GM23338 (cell line): ENCODE data around the gene BFSP2.

Experiments used
- EZH2phosphoT487 ChIP-seq: fragments of 200-600 bp; sonication (generic); IDR thresholded peaks from one replicate; pipeline ENCODE4 v1.8.1; 2018; ENCODE audit warnings: antibody characterized with exemption; ENCODE audit not compliant: unreplicated experiment
- ZNF331 ChIP-seq: fragments of 250-450 bp; sonication (Bioruptor Pico); IDR thresholded peaks from 2 replicates; pipeline ENCODE4 v1.5.0; 2020; ENCODE audit warnings: low read depth, mild to moderate bottlenecking, moderate library complexity
- TF ChIP-seq, protein P1 (sequence below), 2 experiments: fragments of 200-600 bp in 1 of 2; sonication (generic) in 1 of 2; conservative IDR thresholded peaks; 2 replicates each; pipeline versions ENCODE4 v1.5.1 to v1.6.1; 2016 to 2017; ENCODE audit warnings: antibody characterized with exemption in 2 of 2, low read depth in 2 of 2, mild to moderate bottlenecking in 2 of 2, moderate library complexity in 1 of 2

DNA sequence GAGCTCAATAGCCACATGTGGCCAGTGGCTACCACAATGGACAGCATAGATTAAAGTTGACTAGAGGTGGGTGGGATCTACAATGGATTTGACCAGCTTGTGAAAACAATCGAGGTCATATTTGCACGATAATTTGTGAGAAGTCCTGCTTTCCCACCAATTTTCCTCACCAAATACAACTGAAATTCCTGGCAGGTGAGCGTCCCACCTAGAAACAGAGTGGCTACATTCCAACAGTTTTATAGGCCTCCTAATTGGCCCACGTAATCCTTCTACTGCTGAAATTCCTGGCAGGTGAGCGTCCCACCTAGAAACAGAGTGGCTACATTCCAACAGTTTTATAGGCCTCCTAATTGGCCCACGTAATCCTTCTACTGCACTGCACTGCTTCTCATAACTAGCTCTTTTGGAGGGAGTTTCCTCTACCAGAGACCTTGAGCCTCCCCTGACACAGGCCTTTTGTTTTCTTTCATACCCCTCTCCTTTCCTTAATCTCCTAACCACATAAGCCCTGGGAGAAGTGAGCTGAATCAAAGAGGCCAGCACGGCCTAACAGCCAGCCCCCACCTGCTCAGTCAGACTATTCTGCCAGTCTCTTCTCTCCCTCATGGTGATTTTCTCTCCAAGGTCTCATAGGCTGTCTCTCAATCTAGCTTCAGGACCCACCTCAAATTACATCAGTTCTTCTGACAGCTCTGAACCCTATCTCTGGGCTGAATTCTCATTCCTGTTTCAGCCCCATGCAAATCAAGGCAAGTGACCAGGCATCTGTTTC lies 80.2 kb downstream of the BFSP2 start:
- no peak for TF ChIP-seq EZH2phosphoT487
- no peak for TF ChIP-seq ZNF331
- TF ChIP-seq, protein P1, sequence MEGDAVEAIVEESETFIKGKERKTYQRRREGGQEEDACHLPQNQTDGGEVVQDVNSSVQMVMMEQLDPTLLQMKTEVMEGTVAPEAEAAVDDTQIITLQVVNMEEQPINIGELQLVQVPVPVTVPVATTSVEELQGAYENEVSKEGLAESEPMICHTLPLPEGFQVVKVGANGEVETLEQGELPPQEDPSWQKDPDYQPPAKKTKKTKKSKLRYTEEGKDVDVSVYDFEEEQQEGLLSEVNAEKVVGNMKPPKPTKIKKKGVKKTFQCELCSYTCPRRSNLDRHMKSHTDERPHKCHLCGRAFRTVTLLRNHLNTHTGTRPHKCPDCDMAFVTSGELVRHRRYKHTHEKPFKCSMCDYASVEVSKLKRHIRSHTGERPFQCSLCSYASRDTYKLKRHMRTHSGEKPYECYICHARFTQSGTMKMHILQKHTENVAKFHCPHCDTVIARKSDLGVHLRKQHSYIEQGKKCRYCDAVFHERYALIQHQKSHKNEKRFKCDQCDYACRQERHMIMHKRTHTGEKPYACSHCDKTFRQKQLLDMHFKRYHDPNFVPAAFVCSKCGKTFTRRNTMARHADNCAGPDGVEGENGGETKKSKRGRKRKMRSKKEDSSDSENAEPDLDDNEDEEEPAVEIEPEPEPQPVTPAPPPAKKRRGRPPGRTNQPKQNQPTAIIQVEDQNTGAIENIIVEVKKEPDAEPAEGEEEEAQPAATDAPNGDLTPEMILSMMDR (conservative IDR thresholded peaks at IDR 0.05; ENCODE audit: low read depth in 2 of 2): no peak
